Right lobe of liver (tissue), 6 donors: ENCODE measurements around the gene FCRLB. TPM values are rescaled to one million over a fixed set of nuclear protein-coding genes. Genes with fewer than 3 reads are reported as not detected.

Experiments
- ATAC-seq, 4 donors: fragments of 200-7000 bp; cut with Tn5 transposase; one replicate each; pipeline ENCODE4 v1.9.1; 2020; ENCODE audit warnings: mild to moderate bottlenecking in 4 of 4, moderate library complexity in 4 of 4
- DNase-seq, 3 donors: peaks; one replicate each; pipeline ENCODE4 v3.0.0-alpha.2; 2020
- H3K27ac ChIP-seq, 3 donors: fragments of 200-600 bp; one replicate each; pipeline ENCODE4 v1.8.0; 2022
- H3K27me3 ChIP-seq, 2 donors: fragments of 200-600 bp; one replicate each; pipeline ENCODE4 v1.8.0; 2022
- H3K36me3 ChIP-seq, 4 donors: fragments of 200-600 bp; sonication (generic) in 1 of 4; one replicate each; pipeline versions ENCODE4 v1.5.1 to v1.8.0; 2017 to 2022; ENCODE audit warnings: control low read depth in 1 of 4
- H3K4me1 ChIP-seq, 4 donors: fragments of 200-600 bp; sonication (generic) in 1 of 4; one replicate each; pipeline versions ENCODE4 v1.5.1 to v1.8.0; 2017 to 2022; ENCODE audit warnings: control low read depth in 1 of 4
- H3K4me3 ChIP-seq, 3 donors: fragments of 200-600 bp; one replicate each; pipeline ENCODE4 v1.8.0; 2022
- H3K9me3 ChIP-seq, 4 donors: fragments of 200-600 bp; sonication (generic) in 1 of 4; one replicate each; pipeline versions ENCODE4 v1.5.1 to v1.8.0; 2017 to 2022; ENCODE audit warnings: control low read depth in 1 of 4
- POLR2A ChIP-seq: fragments of 450-650 bp; IDR thresholded peaks from one replicate; pipeline ENCODE4 v1.6.1; 2017; ENCODE audit warnings: antibody characterized with exemption, mild to moderate bottlenecking
- WGBS: methylation state at CpG from one replicate; pipeline ENCODE4 v1.1.6; 2018; ENCODE audit warnings: low coverage, low lambda C conversion rate; ENCODE audit not compliant: insufficient coverage; ENCODE audit errors: missing lambda C conversion rate; 5-methylcytosine and 5-hydroxymethylcytosine counted together
- intact Hi-C, 2 donors: fragments of 100-400 bp; cut with DNase I; formaldehyde crosslinking; loops; one replicate each; pipeline versions ENCODE4 v1.11.2 to v1.14.1; 2022
- total RNA-seq, 6 experiments: library from RNA; depleted of rRNA in 2 of 6; stranded (reverse); fragments of >200 nt in 2 of 6; fragmentation: NEBNext Ultra II Directional in 3 of 6; extraction: Animal tissue kit (Norgen Biotek cat#: 25700) in 3 of 6; gene quantifications; one replicate each; pipeline versions ENCODE4 v1.1.0 to v1.2.4, GENCODE V29; 2016 to 2023
- TF ChIP-seq, protein P1 (sequence below), 4 donors: fragments of 200-600 bp in 3 of 4; fragments of 450-650 bp in 1 of 4; IDR thresholded peaks; one replicate each; pipeline versions ENCODE4 v1.5.1 to v1.8.0; 2016 to 2022; ENCODE audit warnings: antibody characterized with exemption in 4 of 4, mild to moderate bottlenecking in 2 of 4
- donor health status: DM: no; HTN: yes; CAD: no.
- donor health status: DM: no; HTN: no; CAD: no.
- donor health status: DM: no; HTN: no; CAD: no.
- donor health status: DM: no; HTN: yes; CAD: no.
- donor health status: DM: no; HTN: yes; CAD: no.

The FCRLB gene
- total RNA-seq, 6 experiments from 2014 or later: 0.14 to 0.99 (median 0.37) TPM

DNA sequence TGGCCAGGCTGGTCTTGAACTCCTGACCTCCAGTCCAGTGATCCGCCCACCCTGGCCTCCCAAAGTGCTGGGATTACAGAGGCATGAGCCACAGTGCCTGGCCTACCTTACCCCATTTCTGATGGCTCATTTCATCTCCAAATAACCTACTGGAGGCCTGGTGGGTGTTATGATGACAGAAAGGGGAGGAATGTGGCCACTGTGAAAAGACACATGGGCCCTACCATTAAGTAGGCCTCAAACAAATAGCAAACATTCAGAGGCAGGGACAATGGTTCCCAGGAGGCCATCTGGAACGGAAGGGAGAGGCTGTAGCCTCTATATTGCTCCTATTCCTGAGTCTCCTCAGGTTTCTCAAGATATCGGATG, 15.2 kb upstream of the FCRLB start:
- WGBS: 59% methylated on average over 3 of the region's 3 CpGs
- DNase-seq (no peak), ATAC-seq (no peak)
- no peaks in the 10 kb centered on the region for H3K9me3 ChIP-seq
- intact Hi-C loops: no loop called here
- no peak overlapping the region for H3K27ac ChIP-seq
- no peak overlapping the region for H3K4me3 ChIP-seq
- TF ChIP-seq, protein P1, sequence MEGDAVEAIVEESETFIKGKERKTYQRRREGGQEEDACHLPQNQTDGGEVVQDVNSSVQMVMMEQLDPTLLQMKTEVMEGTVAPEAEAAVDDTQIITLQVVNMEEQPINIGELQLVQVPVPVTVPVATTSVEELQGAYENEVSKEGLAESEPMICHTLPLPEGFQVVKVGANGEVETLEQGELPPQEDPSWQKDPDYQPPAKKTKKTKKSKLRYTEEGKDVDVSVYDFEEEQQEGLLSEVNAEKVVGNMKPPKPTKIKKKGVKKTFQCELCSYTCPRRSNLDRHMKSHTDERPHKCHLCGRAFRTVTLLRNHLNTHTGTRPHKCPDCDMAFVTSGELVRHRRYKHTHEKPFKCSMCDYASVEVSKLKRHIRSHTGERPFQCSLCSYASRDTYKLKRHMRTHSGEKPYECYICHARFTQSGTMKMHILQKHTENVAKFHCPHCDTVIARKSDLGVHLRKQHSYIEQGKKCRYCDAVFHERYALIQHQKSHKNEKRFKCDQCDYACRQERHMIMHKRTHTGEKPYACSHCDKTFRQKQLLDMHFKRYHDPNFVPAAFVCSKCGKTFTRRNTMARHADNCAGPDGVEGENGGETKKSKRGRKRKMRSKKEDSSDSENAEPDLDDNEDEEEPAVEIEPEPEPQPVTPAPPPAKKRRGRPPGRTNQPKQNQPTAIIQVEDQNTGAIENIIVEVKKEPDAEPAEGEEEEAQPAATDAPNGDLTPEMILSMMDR (IDR thresholded peaks at IDR 0.05): no peak
- TF ChIP-seq POLR2A: no peak
- H3K36me3 ChIP-seq: no peaks in the 10 kb centered on the region
- H3K27me3 ChIP-seq: no peaks in the 10 kb centered on the region
- no peaks in the 10 kb centered on the region for H3K4me1 ChIP-seq

DNA sequence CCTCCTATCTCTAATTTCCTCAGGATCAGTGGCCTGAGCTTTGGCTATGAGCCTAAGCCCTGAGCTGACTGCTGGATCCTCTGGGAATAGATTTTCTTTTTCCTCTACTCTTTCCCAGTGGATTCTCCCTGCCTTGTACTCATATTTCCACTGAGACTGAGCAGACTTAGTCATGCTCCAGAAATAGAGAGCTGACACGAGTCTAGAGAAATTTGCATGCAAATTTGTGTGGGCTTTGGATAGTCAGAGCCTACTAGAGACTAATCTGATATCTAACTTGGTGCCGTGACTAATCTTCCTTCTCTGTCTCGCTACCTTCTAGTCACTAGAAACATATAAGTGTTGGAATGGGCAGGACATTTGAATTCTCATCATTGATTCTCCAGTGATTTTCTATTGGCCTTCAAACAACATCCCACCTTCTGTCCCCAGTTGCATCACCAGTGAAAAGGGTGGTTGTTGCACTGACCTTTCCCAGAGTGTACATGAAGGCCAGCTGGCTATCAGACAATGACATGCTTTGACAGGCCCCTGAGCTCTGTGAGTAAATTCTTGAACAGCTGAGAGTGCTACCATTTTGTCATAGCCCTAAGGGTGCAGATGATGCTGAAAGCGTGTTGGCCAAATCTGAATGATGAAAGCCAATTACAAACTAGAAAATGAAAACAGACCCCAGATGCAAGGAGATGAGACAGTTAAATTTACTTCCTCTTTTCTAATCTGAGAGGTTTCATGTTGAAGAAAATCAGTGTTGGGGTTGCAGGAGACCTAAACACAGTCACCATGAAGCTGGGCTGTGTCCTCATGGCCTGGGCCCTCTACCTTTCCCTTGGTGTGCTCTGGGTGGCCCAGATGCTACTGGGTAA, 14.6 kb upstream of the FCRLB start, which contains the start of gene FCRLA:
Gene FCRLA (plus strand): TSS at position 748 of the 866 bp plus-strand sequence. CDS start 36 bp downstream, at position 784.
- DNase-seq: no peak
- Histone ChIP-seq H3K27ac (no peak within 1 kb of the TSS), H3K9me3 (no peaks in the 10 kb centered on the region), H3K27me3 (no peaks in the 10 kb centered on the region), H3K4me3 (no peak within 1 kb of the TSS), H3K4me1 (no peaks in the 10 kb centered on the region), H3K36me3 (no peaks in the 10 kb centered on the region)
- intact Hi-C loops: no loop called here
- ATAC-seq: peak in 1 of 4 donors; percentile 49
- TF ChIP-seq, protein P1 (IDR thresholded peaks at IDR 0.05): no peak
- no peak for TF ChIP-seq POLR2A
- WGBS: 49% methylated on average over 4 of the region's 4 CpGs

DNA sequence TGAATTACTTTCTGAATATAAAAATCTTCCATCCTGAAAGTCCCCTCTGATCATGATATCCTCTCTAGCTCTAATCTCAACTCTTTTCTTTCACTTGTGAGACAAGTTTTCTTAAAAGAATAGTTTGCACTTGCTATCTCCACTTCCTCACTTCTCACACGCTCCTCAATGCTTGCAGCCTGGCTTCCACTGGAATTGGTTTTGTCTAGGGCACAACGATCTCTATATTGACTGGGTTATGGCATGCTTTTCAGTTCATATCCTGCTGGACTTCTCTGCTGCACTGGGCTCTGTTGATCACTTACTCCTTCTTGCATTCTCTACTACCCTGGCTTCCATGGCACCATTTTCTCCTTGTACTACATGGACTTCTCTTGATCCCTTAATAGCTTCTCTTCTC, 13.8 kb upstream of the FCRLB start:
- ATAC-seq: no peak
- Histone ChIP-seq H3K36me3 (no peaks in the 10 kb centered on the region), H3K9me3 (no peaks in the 10 kb centered on the region), H3K27ac (no peak overlapping the region), H3K4me1 (no peaks in the 10 kb centered on the region), H3K27me3 (no peaks in the 10 kb centered on the region), H3K4me3 (no peak overlapping the region)
- intact Hi-C loops: no loop called here
- TF ChIP-seq, protein P1 (IDR thresholded peaks at IDR 0.05): no peak
- TF ChIP-seq POLR2A: no peak
- 87% methylated on average over 2 of the region's 2 CpGs for WGBS
- no peak for DNase-seq

DNA sequence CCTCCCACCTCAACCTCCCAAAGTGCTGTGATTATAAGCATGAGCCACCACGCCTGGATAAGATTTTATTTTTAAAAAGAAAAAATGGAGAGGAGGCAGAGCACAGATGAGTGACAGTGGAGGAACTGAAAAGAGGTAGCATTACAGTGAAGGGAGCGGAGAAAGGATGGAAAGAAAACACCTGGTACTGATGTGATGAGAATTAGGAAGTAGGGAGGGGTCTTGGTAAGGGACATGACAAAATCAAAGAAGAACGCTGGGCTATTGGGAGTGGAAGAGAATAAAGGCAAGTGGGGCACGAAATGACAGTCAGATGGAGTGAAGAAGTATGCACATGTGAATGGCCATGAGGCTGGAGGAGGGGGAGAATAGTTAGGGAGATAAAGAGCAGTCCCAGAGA, 12.0 kb upstream of the FCRLB start:
- intact Hi-C loops: no loop called here
- DNase-seq: no peak
- 66% methylated on average over 4 of the region's 4 CpGs for WGBS
- Histone ChIP-seq H3K9me3 (no peaks in the 10 kb centered on the region), H3K27me3 (no peaks in the 10 kb centered on the region), H3K4me1 (no peaks in the 10 kb centered on the region), H3K36me3 (no peaks in the 10 kb centered on the region), H3K4me3 (no peak overlapping the region), H3K27ac (no peak overlapping the region)
- TF ChIP-seq, protein P1 (IDR thresholded peaks at IDR 0.05): no peak
- TF ChIP-seq POLR2A: no peak
- no peak for ATAC-seq
